IMR-90 (cell line): ENCODE data around the gene SPIN4. TPM values are rescaled to one million over a fixed set of nuclear protein-coding genes. Genes with fewer than 3 reads are reported as not detected.
A peak's percentile ranks its signal among the peaks of the same experiment; 100 is the strongest.

Experiments used
- ATAC-seq: fragments of 200-7000 bp; cut with Tn5 transposase; 2 replicates; pipeline ENCODE4 v1.9.1; 2020; ENCODE audit warnings: low read depth, mild to moderate bottlenecking, moderate library complexity
- BruUV-seq: library from RNA; stranded (reverse); fragments of 400-500 nt; replicated peaks from 2 replicates; lab custom pipeline; 2021; lab: Mats Ljungman, UMichigan
- CTCF ChIA-PET: fragments of 300-600 bp; formaldehyde crosslinking; extraction: SDS; loops from one replicate; lab custom pipeline; 2021; ENCODE audit warnings: antibody characterized with exemption; lab: Yijun Ruan, JAX
- POLR2A ChIA-PET: fragments of 300-600 bp; sonication (Branson Sonifier 250); formaldehyde crosslinking; loops from one replicate; lab custom pipeline; 2022; ENCODE audit warnings: antibody characterized with exemption; ENCODE audit not compliant: unreplicated experiment; lab: Charles Lee
- DNase-seq: peaks from one replicate; pipeline ENCODE4 v3.0.0; 2013
- H2AFZ ChIP-seq: replicated peaks from 2 replicates; pipeline ENCODE3; 2013; ENCODE audit warnings: low read length, mild to moderate bottlenecking; ENCODE audit not compliant: poor library complexity
- H2AK5ac ChIP-seq: 2 replicates; pipeline ENCODE4 v1.6.1; 2013; ENCODE audit warnings: low read depth, low read length, inconsistent platforms
- H2AK9ac ChIP-seq: replicated peaks from 2 replicates; pipeline ENCODE3; 2013; ENCODE audit warnings: mild to moderate bottlenecking, low read depth, low read length, moderate library complexity; ENCODE audit not compliant: poor library complexity
- H2BK120ac ChIP-seq: 2 replicates; pipeline ENCODE4 v1.6.1; 2013; ENCODE audit warnings: low read depth, low read length, inconsistent platforms
- H2BK15ac ChIP-seq: 3 replicates; pipeline ENCODE4 v1.6.1; 2013; ENCODE audit warnings: low read depth, low read length, inconsistent platforms
- H2BK20ac ChIP-seq: 2 replicates; pipeline ENCODE4 v1.6.1; 2013; ENCODE audit warnings: low read depth, mild to moderate bottlenecking, inconsistent platforms, low read length, moderate library complexity
- H2BK5ac ChIP-seq: 2 replicates; pipeline ENCODE4 v1.6.1; 2013; ENCODE audit warnings: mild to moderate bottlenecking, low read depth, low read length, inconsistent platforms; ENCODE audit not compliant: poor library complexity, severe bottlenecking
- H3K14ac ChIP-seq: replicated peaks from 2 replicates; pipeline ENCODE4 v1.6.1; 2013; ENCODE audit warnings: low read depth, low read length, inconsistent platforms
- H3K18ac ChIP-seq: 2 replicates; pipeline ENCODE4 v1.6.1; 2013; ENCODE audit warnings: low read depth, low read length, control low read depth
- H3K23ac ChIP-seq: 2 replicates; pipeline ENCODE4 v1.6.1; 2013; ENCODE audit warnings: low read depth, low read length, inconsistent platforms
- H3K27ac ChIP-seq: 2 replicates; pipeline ENCODE4 v1.5.1; 2013; ENCODE audit warnings: mild to moderate bottlenecking, control low read depth, low read length; ENCODE audit not compliant: insufficient read depth
- H3K27me3 ChIP-seq: 2 replicates; pipeline ENCODE4 v1.6.1; 2013; ENCODE audit warnings: low read length; ENCODE audit not compliant: control insufficient read depth, insufficient read depth
- H3K36me3 ChIP-seq: 2 replicates; pipeline ENCODE4 v1.6.1; 2013; ENCODE audit warnings: low read length, mixed read lengths; ENCODE audit not compliant: control insufficient read depth, insufficient read depth
- H3K4ac ChIP-seq: 2 replicates; pipeline ENCODE4 v1.6.1; 2013; ENCODE audit warnings: low read depth, low read length, inconsistent platforms
- H3K4me1 ChIP-seq: 2 replicates; pipeline ENCODE4 v1.6.1; 2013; ENCODE audit warnings: low read length, mixed read lengths; ENCODE audit not compliant: control insufficient read depth, insufficient read depth
- H3K4me2 ChIP-seq: 2 replicates; pipeline ENCODE4 v1.6.1; 2013; ENCODE audit warnings: low read depth, mild to moderate bottlenecking, control low read depth, low read length, moderate library complexity
- H3K4me3 ChIP-seq: 2 replicates; pipeline ENCODE4 v1.5.1; 2013; ENCODE audit warnings: low read depth, mild to moderate bottlenecking, control low read depth, low read length, moderate library complexity; ENCODE audit not compliant: insufficient read depth
- H3K56ac ChIP-seq: 2 replicates; pipeline ENCODE4 v1.6.1; 2013; ENCODE audit warnings: low read length, inconsistent platforms; ENCODE audit not compliant: insufficient read depth; ENCODE audit errors: extremely low read depth
- H3K79me1 ChIP-seq, 2 experiments: 2 replicates each; pipeline ENCODE4 v1.6.1; 2013; ENCODE audit warnings: low read length in 2 of 2, inconsistent platforms in 1 of 2, low read depth in 1 of 2
- H3K9ac ChIP-seq: 2 replicates; pipeline ENCODE4 v1.6.1; 2013; ENCODE audit warnings: low read depth, low read length, control low read depth
- H3K9me1 ChIP-seq: 2 replicates; pipeline ENCODE4 v1.6.1; 2013; ENCODE audit warnings: low read length, inconsistent platforms; ENCODE audit not compliant: insufficient read depth
- H3K9me3 ChIP-seq: 2 replicates; pipeline ENCODE4 v1.6.1; 2013; ENCODE audit warnings: low read length; ENCODE audit not compliant: control insufficient read depth, insufficient read depth
- H4K20me1 ChIP-seq: 2 replicates; pipeline ENCODE4 v1.6.1; 2013; ENCODE audit warnings: low read length, inconsistent platforms; ENCODE audit not compliant: insufficient read depth
- H4K5ac ChIP-seq: 2 replicates; pipeline ENCODE4 v1.6.1; 2013; ENCODE audit warnings: mild to moderate bottlenecking, low read depth, low read length, control low read depth
- H4K8ac ChIP-seq, 2 experiments: 2 replicates each; pipeline ENCODE4 v1.6.1; 2013; ENCODE audit warnings: low read depth in 2 of 2, low read length in 2 of 2, control low read depth in 1 of 2, inconsistent platforms in 1 of 2
- H4K91ac ChIP-seq: 2 replicates; pipeline ENCODE4 v1.6.1; 2013; ENCODE audit warnings: low read depth, low read length, inconsistent platforms; ENCODE audit not compliant: insufficient read depth
- BHLHE40 ChIP-seq: fragments of 150-350 bp; IDR thresholded peaks from 2 replicates; pipeline ENCODE4 v1.6.1; 2016; ENCODE audit warnings: mild to moderate bottlenecking, low read depth, low read length
- CEBPB ChIP-seq: IDR thresholded peaks from 2 replicates; pipeline ENCODE4 v1.6.1; 2012; ENCODE audit warnings: low read depth, low read length, improper control_type of control experiment
- CHD1 ChIP-seq: IDR thresholded peaks from 2 replicates; pipeline ENCODE4 v1.6.1; 2012; ENCODE audit warnings: low read depth, low read length, improper control_type of control experiment
- CTCF ChIP-seq: conservative IDR thresholded peaks from 2 replicates; pipeline ENCODE4 v1.5.1; 2012; ENCODE audit warnings: mild to moderate bottlenecking, low read depth, low read length, improper control_type of control experiment
- FOS ChIP-seq: fragments of 150-350 bp; IDR thresholded peaks from 2 replicates; pipeline ENCODE4 v1.6.1; 2016; ENCODE audit warnings: low read depth, low read length
- MAFK ChIP-seq: IDR thresholded peaks from 2 replicates; pipeline ENCODE4 v1.6.1; 2012; ENCODE audit warnings: low read depth, low read length, improper control_type of control experiment
- MXI1 ChIP-seq: IDR thresholded peaks from 2 replicates; pipeline ENCODE4 v1.6.1; 2012; ENCODE audit warnings: low read depth, mild to moderate bottlenecking, low read length, moderate library complexity, borderline replicate concordance
- NFE2L2 ChIP-seq: fragments of 150-350 bp; IDR thresholded peaks from 2 replicates; pipeline ENCODE4 v1.6.1; 2016; ENCODE audit warnings: low read depth, mild to moderate bottlenecking, low read length
- POLR2A ChIP-seq: IDR thresholded peaks from 2 replicates; pipeline ENCODE4 v1.6.1; 2012; ENCODE audit warnings: mild to moderate bottlenecking, low read depth, low read length
- RAD21 ChIP-seq: IDR thresholded peaks from 2 replicates; pipeline ENCODE4 v1.6.1; 2012; ENCODE audit warnings: low read length, improper control_type of control experiment
- RCOR1 ChIP-seq: IDR thresholded peaks from 2 replicates; pipeline ENCODE4 v1.6.1; 2012; ENCODE audit warnings: mild to moderate bottlenecking, low read length, improper control_type of control experiment; ENCODE audit not compliant: insufficient replicate concordance
- SMC3 ChIP-seq: fragments of 150-350 bp; IDR thresholded peaks from 2 replicates; pipeline ENCODE4 v1.6.1; 2016; ENCODE audit warnings: low read depth, mild to moderate bottlenecking, antibody characterized with exemption, low read length, moderate library complexity
- WGBS, 2 experiments: methylation state at CpG; one replicate each; pipeline versions ENCODE4 v1.1.5 to v1.1.7; 2013; ENCODE audit warnings: missing lambda C conversion rate in 2 of 2; ENCODE audit not compliant: insufficient read length in 1 of 2; ENCODE audit errors: extremely low coverage in 2 of 2; 5-methylcytosine and 5-hydroxymethylcytosine counted together
- dilution Hi-C: fragments of 300-500 bp; cut with HindIII; formaldehyde crosslinking; loops from one replicate; pipeline ENCODE4 v1.14.3; 2018; ENCODE audit warnings: low sequenced_read_pairs; ENCODE audit not compliant: unreplicated experiment
- in situ Hi-C: fragments of 300-500 bp; cut with MboI; formaldehyde crosslinking; loops from 3 replicates; pipeline ENCODE4 v1.14.3; 2019; ENCODE audit warnings: low sequenced_read_pairs, inconsistent platforms, mixed read lengths
- intact Hi-C: fragments of 100-400 bp; cut with micrococcal nuclease; formaldehyde crosslinking; loops from 2 replicates; pipeline ENCODE4 v1.10.0; 2022
- polyA plus RNA-seq, 3 experiments: library from polyadenylated mRNA; depleted of rRNA; stranded (reverse); fragments of >200 nt; gene quantifications; 2 replicates each; pipeline ENCODE4 v1.2.3, GENCODE V29; 2012; ENCODE audit warnings: low replicate concordance in 1 of 3
- total RNA-seq: library from RNA; depleted of rRNA; stranded (reverse); fragments of >200 nt; gene quantifications from 2 replicates; pipeline ENCODE4 v1.2.3, GENCODE V29; 2012
- TF ChIP-seq, protein P1 (sequence below): fragments of 150-350 bp; IDR thresholded peaks from 2 replicates; pipeline ENCODE4 v1.6.1; 2016; ENCODE audit warnings: low read depth, mild to moderate bottlenecking, low read length, moderate library complexity, borderline replicate concordance
- TF ChIP-seq, protein P2 (sequence below): fragments of 150-350 bp; IDR thresholded peaks from 2 replicates; pipeline ENCODE4 v1.6.1; 2017; ENCODE audit warnings: mild to moderate bottlenecking, antibody characterized with exemption, low read length, low read depth

SPIN4 gene
- total and polyA plus RNA-seq, 2 of the 4 experiments (the other 2 are of a cell fraction) = 2.9 to 3.2 TPM

- ATAC-seq (peak; percentile 28), DNase-seq (no peak)
- no peak for TF ChIP-seq FOS
- no peak for TF ChIP-seq CEBPB
- TF ChIP-seq BHLHE40 = no peak
- no peak for TF ChIP-seq CTCF
- TF ChIP-seq MXI1 = no peak
- TF ChIP-seq, protein P1, sequence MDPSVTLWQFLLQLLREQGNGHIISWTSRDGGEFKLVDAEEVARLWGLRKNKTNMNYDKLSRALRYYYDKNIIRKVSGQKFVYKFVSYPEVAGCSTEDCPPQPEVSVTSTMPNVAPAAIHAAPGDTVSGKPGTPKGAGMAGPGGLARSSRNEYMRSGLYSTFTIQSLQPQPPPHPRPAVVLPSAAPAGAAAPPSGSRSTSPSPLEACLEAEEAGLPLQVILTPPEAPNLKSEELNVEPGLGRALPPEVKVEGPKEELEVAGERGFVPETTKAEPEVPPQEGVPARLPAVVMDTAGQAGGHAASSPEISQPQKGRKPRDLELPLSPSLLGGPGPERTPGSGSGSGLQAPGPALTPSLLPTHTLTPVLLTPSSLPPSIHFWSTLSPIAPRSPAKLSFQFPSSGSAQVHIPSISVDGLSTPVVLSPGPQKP = no peak
- TF ChIP-seq NFE2L2 = no peak
- no peak for TF ChIP-seq CHD1
- TF ChIP-seq, protein P2, sequence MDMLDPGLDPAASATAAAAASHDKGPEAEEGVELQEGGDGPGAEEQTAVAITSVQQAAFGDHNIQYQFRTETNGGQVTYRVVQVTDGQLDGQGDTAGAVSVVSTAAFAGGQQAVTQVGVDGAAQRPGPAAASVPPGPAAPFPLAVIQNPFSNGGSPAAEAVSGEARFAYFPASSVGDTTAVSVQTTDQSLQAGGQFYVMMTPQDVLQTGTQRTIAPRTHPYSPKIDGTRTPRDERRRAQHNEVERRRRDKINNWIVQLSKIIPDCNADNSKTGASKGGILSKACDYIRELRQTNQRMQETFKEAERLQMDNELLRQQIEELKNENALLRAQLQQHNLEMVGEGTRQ = no peak
- TF ChIP-seq RCOR1 = no peak
- no peak for TF ChIP-seq RAD21
- TF ChIP-seq POLR2A = no peak
- no peak for TF ChIP-seq SMC3
- TF ChIP-seq MAFK = no peak
- Histone ChIP-seq H4K5ac (peak overlapping the region; percentile 20; the same call in 1 of the 2 replicates), H3K4me1 (no peaks in the 10 kb centered on the region), H3K4ac (peak overlapping the region; percentile 52; the same call in 1 of the 2 replicates), H4K91ac (peak overlapping the region; percentile 10; the same call in 1 of the 2 replicates), H3K79me1 (peaks cover 4 to 9% of the 10 kb centered on the region in 2 experiments; a peak in 2 of 4 replicates), H2BK15ac (no peak overlapping the region; the same call in 2 of the 3 replicates), H3K9ac (peak overlapping the region; percentile 89), H2AK5ac (no peak overlapping the region; the same call in 1 of the 2 replicates), H2AK9ac (no peak overlapping the region), H3K14ac (peak overlapping the region; percentile 68), H3K4me2 (peak overlapping the region; percentile 100), H4K8ac (peak overlapping the region; percentile 9 to 54; a peak in 2 of 4 replicates), H3K23ac (peak overlapping the region; percentile 86), H3K9me3 (no peaks in the 10 kb centered on the region), H3K18ac (0 out of 2 replicates have a peak overlapping the region, but pooled peaks have one; percentile 6), H2AFZ (peak overlapping the region; percentile 92), H2BK20ac (no peak overlapping the region), H3K9me1 (no peaks in the 10 kb centered on the region), H3K4me3 (peak overlapping the region; percentile 87), H3K27me3 (no peaks in the 10 kb centered on the region), H2BK5ac (no peak overlapping the region), H3K56ac (peak overlapping the region; percentile 32), H3K36me3 (no peaks in the 10 kb centered on the region), H4K20me1 (no peaks in the 10 kb centered on the region), H2BK120ac (no peak overlapping the region), H3K27ac (peak overlapping the region; percentile 95)
- in situ Hi-C loops (no loop called here), intact Hi-C loops (loop anchor here (5.0 to 10.0 kb wide), 3 partner anchors 74 to 334 kb away; no protein-coding TSS in a partner anchor), dilution Hi-C loops (no loop called here)
- CTCF ChIA-PET = no interaction called here
- no CpG with 5 or more reads among the region's 20 CpGs for WGBS, 2 experiments
- POLR2A ChIA-PET = no interaction called here
- BruUV-seq = no TSS peak
Observed at GRCh38 chrX:63350465-63350877, 661 bp downstream of the SPIN4 start.
